BLaER1 treated with 17β-estradiol and CSF1 and Interleukin-3, amounts not matched to agents 10 nM and 100 nM (cell line): ENCODE measurements around the gene BAZ1B.
"Not testable (repeated sequence)": the region's sequence is repeated elsewhere in the genome, so short reads cannot be mapped to it uniquely, and the experiment has no call there.

Source experiments
- H3K27ac ChIP-seq, 11 experiments: shearing (Covaris generic); formaldehyde crosslinking; 2 replicates each; pipeline ENCODE4 v1.8.1; 2022
- H3K27me3 ChIP-seq, 11 experiments: shearing (Covaris generic); formaldehyde crosslinking; 2 replicates each; pipeline ENCODE4 v1.8.1; 2022
- H3K36me3 ChIP-seq, 11 experiments: shearing (Covaris generic); formaldehyde crosslinking; 2 replicates each; pipeline ENCODE4 v1.8.1; 2022
- H3K4me1 ChIP-seq, 10 experiments: shearing (Covaris generic); formaldehyde crosslinking; 2 replicates each; pipeline ENCODE4 v1.8.1; 2022
- H3K4me2 ChIP-seq, 11 experiments: shearing (Covaris generic); formaldehyde crosslinking; 2 replicates each; pipeline ENCODE4 v1.8.1; 2022
- H3K4me3 ChIP-seq, 10 experiments: shearing (Covaris generic); formaldehyde crosslinking; 2 replicates each; pipeline ENCODE4 v1.8.1; 2022
- H3K9ac ChIP-seq, 11 experiments: shearing (Covaris generic); formaldehyde crosslinking; 2 replicates each; pipeline ENCODE4 v1.8.1; 2022
- H3K9me3 ChIP-seq, 11 experiments: shearing (Covaris generic); formaldehyde crosslinking; replicated peaks in 1 of 11; 2 replicates each; pipeline ENCODE4 v1.8.1; 2022
- H4K20me1 ChIP-seq, 11 experiments: shearing (Covaris generic); formaldehyde crosslinking; 2 replicates each; pipeline ENCODE4 v1.8.1; 2022
- Cebpa-rat ChIP-seq, 11 experiments: shearing (Covaris generic); IDR thresholded peaks; 2 replicates each; pipeline ENCODE4 v1.8.1; 2022

The BAZ1B gene

GRCh38 chr7:73549176-73549575, 27.1 kb upstream of the BAZ1B start:
- no peaks in the 10 kb centered on the region for H3K9me3 ChIP-seq
- H3K36me3 ChIP-seq = peaks cover 84 to 97% (median 96%) of the 10 kb centered on the region in 11 experiments
- H3K9ac ChIP-seq = no peak overlapping the region
- no peaks in the 10 kb centered on the region for H3K27me3 ChIP-seq
- H3K4me3 ChIP-seq = no peak overlapping the region
- no peak overlapping the region for H3K27ac ChIP-seq
- no peak for TF ChIP-seq Cebpa-rat (IDR thresholded peaks at IDR 0.05)
- peaks cover 0 to 9% (median 0%) of the 10 kb centered on the region in 10 experiments; a peak in 1 of 20 replicates for H3K4me1 ChIP-seq
- H4K20me1 ChIP-seq = peaks cover 49 to 96% (median 90%) of the 10 kb centered on the region in 11 experiments; a peak in 21 of 22 replicates
- no peak overlapping the region for H3K4me2 ChIP-seq

- Histone ChIP-seq H3K27me3 (no peaks in the 10 kb centered on the region), H3K9ac (no peak overlapping the region), H4K20me1 (peaks cover 51 to 96% (median 89%) of the 10 kb centered on the region in 11 experiments; a peak in 21 of 22 replicates), H3K4me1 (peaks cover 0 to 9% (median 0%) of the 10 kb centered on the region in 10 experiments; a peak in 1 of 20 replicates), H3K4me2 (no peak overlapping the region), H3K4me3 (no peak overlapping the region), H3K9me3 (no peaks in the 10 kb centered on the region), H3K36me3 (peaks cover 85 to 100% (median 97%) of the 10 kb centered on the region in 11 experiments), H3K27ac (no peak overlapping the region)
- TF ChIP-seq Cebpa-rat (IDR thresholded peaks at IDR 0.05) = no peak
These were observed 25.7 kb upstream of the BAZ1B start for GRCh38 chr7:73547841-73548240.

GRCh38 chr7:73544678-73545077, 22.6 kb upstream of the BAZ1B start:
- Histone ChIP-seq H3K36me3 (peaks cover 87 to 100% (median 99%) of the 10 kb centered on the region in 11 experiments), H3K4me2 (no peak overlapping the region), H3K27me3 (no peaks in the 10 kb centered on the region), H3K9ac (no peak overlapping the region), H3K4me1 (peaks cover 0 to 9% (median 0%) of the 10 kb centered on the region in 10 experiments; a peak in 1 of 20 replicates), H3K4me3 (no peak overlapping the region), H3K27ac (no peak overlapping the region), H3K9me3 (no peaks in the 10 kb centered on the region), H4K20me1 (peaks cover 45 to 96% (median 87%) of the 10 kb centered on the region in 11 experiments; a peak in 21 of 22 replicates)
- no peak for TF ChIP-seq Cebpa-rat (IDR thresholded peaks at IDR 0.05)

- H3K27me3 ChIP-seq = no peaks in the 10 kb centered on the region
- no peaks in the 10 kb centered on the region for H3K9me3 ChIP-seq
- H3K4me1 ChIP-seq = no peaks in the 10 kb centered on the region
- H3K36me3 ChIP-seq = peaks cover 87 to 100% (median 99%) of the 10 kb centered on the region in 11 experiments
- H3K27ac ChIP-seq = no peak overlapping the region
- no peak for TF ChIP-seq Cebpa-rat (IDR thresholded peaks at IDR 0.05)
- H4K20me1 ChIP-seq = peaks cover 26 to 80% (median 63%) of the 10 kb centered on the region in 11 experiments; a peak in 21 of 22 replicates
- H3K4me3 ChIP-seq = no peak overlapping the region
- no peak overlapping the region for H3K4me2 ChIP-seq
- no peak overlapping the region for H3K9ac ChIP-seq
These were observed 19.6 kb upstream of the BAZ1B start for GRCh38 chr7:73541722-73542121.

GRCh38 chr7:73539709-73540108, 17.6 kb upstream of the BAZ1B start:
- Histone ChIP-seq H3K4me3 (no peak overlapping the region), H4K20me1 (peaks cover 15 to 70% (median 43%) of the 10 kb centered on the region in 11 experiments; a peak in 20 of 22 replicates), H3K4me2 (no peak overlapping the region), H3K27me3 (no peaks in the 10 kb centered on the region), H3K9me3 (no peaks in the 10 kb centered on the region), H3K4me1 (no peaks in the 10 kb centered on the region), H3K9ac (no peak overlapping the region), H3K27ac (no peak overlapping the region), H3K36me3 (peaks cover 93 to 100% (median 100%) of the 10 kb centered on the region in 11 experiments)
- no peak for TF ChIP-seq Cebpa-rat (IDR thresholded peaks at IDR 0.05)

- not testable (repeated sequence) for H3K27ac ChIP-seq, H3K4me3 ChIP-seq, H3K4me1 ChIP-seq, H3K9me3 ChIP-seq, H3K27me3 ChIP-seq, H3K4me2 ChIP-seq, H3K9ac ChIP-seq
- Histone ChIP-seq H3K36me3 (peaks cover 85 to 100% (median 97%) of the 10 kb centered on the region in 11 experiments), H4K20me1 (peaks cover 4 to 58% (median 31%) of the 10 kb centered on the region in 11 experiments; a peak in 19 of 22 replicates)
These were observed 16.4 kb upstream of the BAZ1B start for GRCh38 chr7:73538510-73538909.

- H3K9me3 ChIP-seq = no peaks in the 10 kb centered on the region
- no peak overlapping the region for H3K27ac ChIP-seq
- H3K9ac ChIP-seq = no peak overlapping the region
- no peak overlapping the region for H3K4me2 ChIP-seq
- H3K36me3 ChIP-seq = peaks cover 77 to 100% (median 97%) of the 10 kb centered on the region in 11 experiments
- H3K4me1 ChIP-seq = no peaks in the 10 kb centered on the region
- H3K27me3 ChIP-seq = no peaks in the 10 kb centered on the region
- no peak overlapping the region for H3K4me3 ChIP-seq
- H4K20me1 ChIP-seq = peaks cover 0 to 43% (median 27%) of the 10 kb centered on the region in 11 experiments; a peak in 16 of 22 replicates
- no peak for TF ChIP-seq Cebpa-rat (IDR thresholded peaks at IDR 0.05)
These were observed 15.0 kb upstream of the BAZ1B start for GRCh38 chr7:73537051-73537450.

- H3K36me3 ChIP-seq = peaks cover 77 to 99% (median 96%) of the 10 kb centered on the region in 11 experiments
- H4K20me1 ChIP-seq = peaks cover 0 to 37% (median 21%) of the 10 kb centered on the region in 11 experiments; a peak in 14 of 22 replicates
- H3K9me3 ChIP-seq = no peaks in the 10 kb centered on the region
- H3K4me3 ChIP-seq = no peak overlapping the region
- no peaks in the 10 kb centered on the region for H3K4me1 ChIP-seq
- H3K27ac ChIP-seq = no peak overlapping the region
- H3K27me3 ChIP-seq = no peaks in the 10 kb centered on the region
- no peak for TF ChIP-seq Cebpa-rat (IDR thresholded peaks at IDR 0.05)
- no peak overlapping the region for H3K4me2 ChIP-seq
- H3K9ac ChIP-seq = no peak overlapping the region
These were observed 14.4 kb upstream of the BAZ1B start for GRCh38 chr7:73536479-73536878.

- not testable (repeated sequence) for H3K9me3 ChIP-seq, H3K4me1 ChIP-seq, H3K27me3 ChIP-seq, H3K4me2 ChIP-seq, H3K27ac ChIP-seq, H3K9ac ChIP-seq, H3K4me3 ChIP-seq
- peaks cover 73 to 99% (median 92%) of the 10 kb centered on the region in 11 experiments for H3K36me3 ChIP-seq
- H4K20me1 ChIP-seq = peaks cover 0 to 32% (median 15%) of the 10 kb centered on the region in 11 experiments; a peak in 11 of 22 replicates
These were observed 13.8 kb upstream of the BAZ1B start for GRCh38 chr7:73535918-73536317.

GRCh38 chr7:73533742-73534141, 11.6 kb upstream of the BAZ1B start:
- Histone ChIP-seq H4K20me1 (peaks cover 0 to 24% (median 0%) of the 10 kb centered on the region in 11 experiments; a peak in 5 of 22 replicates), H3K36me3 (peaks cover 51 to 89% (median 75%) of the 10 kb centered on the region in 11 experiments), H3K9me3 (no peaks in the 10 kb centered on the region), H3K9ac (peak overlapping the region in 1 of 11 experiments; percentile 18; a peak in 1 of 22 replicates), H3K27ac (peak overlapping the region in 3 of 11 experiments; percentile 18 to 36 (median 28); a peak in 2 of 22 replicates), H3K4me1 (peaks cover 0 to 2% (median 0%) of the 10 kb centered on the region in 10 experiments; a peak in 4 of 20 replicates), H3K4me3 (no peak overlapping the region), H3K4me2 (no peak overlapping the region), H3K27me3 (no peaks in the 10 kb centered on the region)
- TF ChIP-seq Cebpa-rat (IDR thresholded peaks at IDR 0.05) = no peak
